DND-41 (cell line): ENCODE results near the gene ITIH6.

Experiments
- ATAC-seq: fragments of 200-7000 bp; cut with Tn5 transposase; 3 replicates; pipeline ENCODE4 v1.9.1; 2021; ENCODE audit warnings: low read depth; ENCODE audit not compliant: insufficient read depth
- DNase-seq: peaks from one replicate; pipeline ENCODE4 v3.0.0-alpha.2; 2020
- H2AFZ ChIP-seq: 2 replicates; pipeline ENCODE4 v1.6.0; 2012; ENCODE audit warnings: low read depth, low read length
- H3K27ac ChIP-seq: 2 replicates; pipeline ENCODE4 v1.5.1; 2012; ENCODE audit warnings: low read length, inconsistent platforms
- H3K27me3 ChIP-seq: fragments of 200-600 bp; sonication (generic); 2 replicates; pipeline ENCODE4 v1.6.0; 2012; ENCODE audit warnings: low read length, mild to moderate bottlenecking, inconsistent platforms; ENCODE audit not compliant: insufficient read depth, poor library complexity
- H3K36me3 ChIP-seq: 2 replicates; pipeline ENCODE4 v1.5.1; 2012; ENCODE audit warnings: low read length, inconsistent platforms; ENCODE audit not compliant: insufficient read depth
- H3K4me1 ChIP-seq: 2 replicates; pipeline ENCODE4 v1.5.1; 2012; ENCODE audit warnings: mild to moderate bottlenecking, low read length; ENCODE audit not compliant: insufficient read depth
- H3K4me2 ChIP-seq: 2 replicates; pipeline ENCODE4 v1.6.0; 2012; ENCODE audit warnings: mild to moderate bottlenecking, moderate library complexity, low read length, inconsistent platforms; ENCODE audit not compliant: insufficient read depth
- H3K4me3 ChIP-seq, 2 experiments: fragments of 200-600 bp in 1 of 2; shearing (Covaris generic) in 1 of 2; 2 replicates each; pipeline ENCODE4 v1.5.1; 2012 to 2016; ENCODE audit warnings: inconsistent platforms in 2 of 2, low read length in 2 of 2, mild to moderate bottlenecking in 2 of 2, low read depth in 1 of 2, moderate library complexity in 1 of 2
- H3K79me2 ChIP-seq: 2 replicates; pipeline ENCODE4 v1.6.0; 2012; ENCODE audit warnings: low read length, inconsistent platforms; ENCODE audit not compliant: insufficient read depth
- H3K9ac ChIP-seq: 2 replicates; pipeline ENCODE4 v1.6.0; 2012; ENCODE audit warnings: low read depth, mild to moderate bottlenecking, inconsistent platforms, low read length, moderate library complexity
- H3K9me3 ChIP-seq: 2 replicates; pipeline ENCODE4 v1.5.1; 2012; ENCODE audit warnings: low read length, moderate library complexity, mild to moderate bottlenecking, inconsistent platforms; ENCODE audit not compliant: insufficient read depth, severe bottlenecking
- H4K20me1 ChIP-seq: 2 replicates; pipeline ENCODE4 v1.6.0; 2012; ENCODE audit warnings: low read length; ENCODE audit not compliant: insufficient read depth
- EZH2 ChIP-seq: IDR thresholded peaks from 3 replicates; pipeline ENCODE4 v1.6.1; 2012; ENCODE audit warnings: borderline replicate concordance, low read depth, mild to moderate bottlenecking, moderate library complexity, low read length, inconsistent platforms; ENCODE audit not compliant: severe bottlenecking
- TF ChIP-seq, protein P1 (sequence below): IDR thresholded peaks from 2 replicates; pipeline ENCODE4 v1.5.1; 2012; ENCODE audit warnings: borderline replicate concordance, low read length, moderate library complexity, mild to moderate bottlenecking; ENCODE audit not compliant: poor library complexity, severe bottlenecking; ENCODE audit errors: extremely low read depth

Gene ITIH6

DNA sequence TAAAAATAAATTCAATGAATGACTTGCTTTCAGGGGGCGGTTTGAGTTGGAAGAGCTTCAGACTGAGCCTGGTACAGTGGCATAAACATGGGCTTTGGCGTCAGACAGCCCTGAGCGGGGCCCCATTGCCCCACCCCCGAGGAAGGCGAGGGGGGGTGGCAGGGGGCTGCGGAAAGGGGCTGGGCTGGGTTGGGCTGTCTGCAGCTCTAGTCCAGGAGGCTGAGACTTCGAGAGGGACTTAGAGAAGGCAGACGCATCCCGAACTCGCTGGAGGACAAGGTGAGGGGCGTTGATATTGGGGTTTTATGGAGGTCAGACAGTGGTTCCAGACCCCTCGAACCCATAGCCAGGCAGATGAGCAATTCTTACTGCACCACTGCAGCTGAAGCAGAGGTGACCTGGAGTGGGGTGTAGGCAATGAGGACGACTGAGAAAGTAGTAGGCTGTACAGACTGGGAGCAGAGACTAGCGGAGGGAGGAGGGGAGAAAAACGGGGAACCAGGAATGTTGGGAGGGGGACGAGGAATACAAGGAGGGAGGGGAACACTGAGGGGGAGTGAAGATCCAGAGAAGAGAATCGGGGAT is 9.6 kb upstream of the ITIH6 start, which contains the start of gene MAGED2:
Gene MAGED2, plus strand, starts transcription at position 222 of the 585 bp plus-strand sequence. CDS start 1,587 bp downstream, outside the sequence.
- H3K79me2 ChIP-seq: peaks cover 9% of the 10 kb centered on the region
- peaks cover 29% of the 10 kb centered on the region for H3K36me3 ChIP-seq
- H3K27me3 ChIP-seq: no peaks in the 10 kb centered on the region
- H3K9me3 ChIP-seq: no peaks in the 10 kb centered on the region
- peak; percentile 70 for ATAC-seq
- 0 out of 2 replicates have a peak, but pooled peaks cover 3% of the 10 kb centered on the region for H4K20me1 ChIP-seq
- TF ChIP-seq, protein P1, sequence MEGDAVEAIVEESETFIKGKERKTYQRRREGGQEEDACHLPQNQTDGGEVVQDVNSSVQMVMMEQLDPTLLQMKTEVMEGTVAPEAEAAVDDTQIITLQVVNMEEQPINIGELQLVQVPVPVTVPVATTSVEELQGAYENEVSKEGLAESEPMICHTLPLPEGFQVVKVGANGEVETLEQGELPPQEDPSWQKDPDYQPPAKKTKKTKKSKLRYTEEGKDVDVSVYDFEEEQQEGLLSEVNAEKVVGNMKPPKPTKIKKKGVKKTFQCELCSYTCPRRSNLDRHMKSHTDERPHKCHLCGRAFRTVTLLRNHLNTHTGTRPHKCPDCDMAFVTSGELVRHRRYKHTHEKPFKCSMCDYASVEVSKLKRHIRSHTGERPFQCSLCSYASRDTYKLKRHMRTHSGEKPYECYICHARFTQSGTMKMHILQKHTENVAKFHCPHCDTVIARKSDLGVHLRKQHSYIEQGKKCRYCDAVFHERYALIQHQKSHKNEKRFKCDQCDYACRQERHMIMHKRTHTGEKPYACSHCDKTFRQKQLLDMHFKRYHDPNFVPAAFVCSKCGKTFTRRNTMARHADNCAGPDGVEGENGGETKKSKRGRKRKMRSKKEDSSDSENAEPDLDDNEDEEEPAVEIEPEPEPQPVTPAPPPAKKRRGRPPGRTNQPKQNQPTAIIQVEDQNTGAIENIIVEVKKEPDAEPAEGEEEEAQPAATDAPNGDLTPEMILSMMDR: no peak
- no peak for TF ChIP-seq EZH2
- H3K4me3 ChIP-seq: peak within 1 kb of the TSS; percentile 27 to 64; a peak in 3 of 4 replicates
- peak within 1 kb of the TSS; percentile 42 for H2AFZ ChIP-seq
- H3K27ac ChIP-seq: peak within 1 kb of the TSS; percentile 48
- peak; percentile 60 for DNase-seq
- H3K4me2 ChIP-seq: peak within 1 kb of the TSS; percentile 96
- H3K9ac ChIP-seq: peak within 1 kb of the TSS; percentile 62
- peaks cover 21% of the 10 kb centered on the region for H3K4me1 ChIP-seq

DNA sequence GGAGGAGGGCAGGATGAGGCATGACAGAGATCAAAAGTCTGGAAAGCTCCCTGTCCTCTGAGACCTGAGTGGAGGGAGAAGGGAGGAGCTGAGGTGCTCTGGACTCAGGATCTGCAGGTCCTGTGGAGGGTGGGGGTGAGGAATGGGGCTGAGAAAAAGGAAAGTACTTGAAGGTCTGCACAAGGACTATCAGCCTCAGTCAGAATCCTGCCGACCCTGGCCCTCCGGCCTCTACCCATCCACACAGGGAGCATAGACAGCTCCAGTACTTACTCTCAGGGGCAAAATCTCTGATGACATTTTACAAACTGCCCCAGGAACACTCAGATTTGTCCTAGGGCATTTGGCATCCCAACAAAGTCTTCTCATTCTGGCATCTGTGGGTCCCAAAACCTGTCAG is 991 bp upstream of the ITIH6 start:
- H3K36me3 ChIP-seq: no peaks in the 10 kb centered on the region
- H4K20me1 ChIP-seq: no peaks in the 10 kb centered on the region
- no peak overlapping the region for H3K4me3 ChIP-seq
- no peak for TF ChIP-seq EZH2
- TF ChIP-seq, protein P1: no peak
- no peaks in the 10 kb centered on the region for H3K9me3 ChIP-seq
- no peak overlapping the region for H3K9ac ChIP-seq
- no peak overlapping the region for H3K27ac ChIP-seq
- no peak for ATAC-seq
- DNase-seq: no peak
- no peaks in the 10 kb centered on the region for H3K4me1 ChIP-seq
- H3K27me3 ChIP-seq: no peaks in the 10 kb centered on the region
- H2AFZ ChIP-seq: no peak overlapping the region
- no peaks in the 10 kb centered on the region for H3K79me2 ChIP-seq
- H3K4me2 ChIP-seq: no peak overlapping the region

DNA sequence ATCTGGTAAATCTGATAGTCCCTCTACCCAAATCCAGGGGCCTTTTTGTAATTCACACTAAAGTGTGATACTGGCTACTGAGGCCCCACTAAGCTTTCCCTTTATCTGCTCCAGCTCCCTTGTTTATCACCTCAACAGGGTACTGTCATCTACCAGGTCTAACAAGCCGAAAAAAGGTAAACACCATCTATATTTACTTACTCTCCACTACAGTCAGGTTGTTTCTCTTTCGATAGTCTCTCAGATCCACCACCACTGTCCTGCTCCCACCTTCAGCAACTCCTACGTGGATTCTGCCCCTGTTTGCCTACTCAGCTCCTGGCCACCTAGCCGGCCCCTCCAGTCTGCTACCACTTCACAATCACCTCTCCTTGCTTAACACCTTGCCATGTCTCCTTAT is 3.3 kb downstream of the ITIH6 start:
- Histone ChIP-seq H3K79me2 (no peaks in the 10 kb centered on the region), H3K4me3 (no peak overlapping the region), H3K9ac (no peak overlapping the region), H3K9me3 (no peaks in the 10 kb centered on the region), H4K20me1 (no peaks in the 10 kb centered on the region), H2AFZ (no peak overlapping the region), H3K4me2 (no peak overlapping the region), H3K27ac (no peak overlapping the region), H3K36me3 (no peaks in the 10 kb centered on the region), H3K4me1 (no peaks in the 10 kb centered on the region), H3K27me3 (no peaks in the 10 kb centered on the region)
- no peak for ATAC-seq
- DNase-seq: no peak
- TF ChIP-seq, protein P1: no peak
- TF ChIP-seq EZH2: no peak
